ENCODE results near the gene KRTAP5-10.
"Not testable (repeated sequence)": the region's sequence is repeated elsewhere in the genome, so short reads cannot be mapped to it uniquely, and the experiment has no call there.

- not testable (repeated sequence) for TF ChIP-seq CTCF, EP300, POLR2A (IDR thresholded peaks at IDR 0.05)
Observed at GRCh38 chr11:71585673-71586072, 20.3 kb downstream of the KRTAP5-10 start.

Measured in tibial nerve (tissue), 4 donors.